Measurements from ENCODE around the gene ADAM8.

Gene ADAM8

GRCh38 chr10:133212853-133213494 lies 63.7 kb downstream of the ADAM8 start:
- H3K27ac ChIP-seq: no peak overlapping the region
- DNase-seq (ENCODE audit: low spot score): no peak
- POLR2A ChIA-PET (ENCODE audit: low non-redundant PET): no interaction called here
- no peak for TF ChIP-seq CTCF (conservative IDR thresholded peaks at IDR 0.05; ENCODE audit: low read depth)
- CTCF ChIA-PET: interaction anchor here (1.1 to 1.9 kb wide), 2 partner anchors 34 to 69 kb away, joined by 3 to 5 read pairs; no protein-coding TSS in a partner anchor
